Measurements from ENCODE around the gene LRRC34.

- no peak for TF ChIP-seq CTCF (IDR thresholded peaks at IDR 0.05 in 2 of 3, conservative IDR thresholded peaks at IDR 0.05 in 1 of 3; ENCODE audit: control insufficient read depth in 2 of 3, extremely low read depth in 1 of 3, insufficient read depth in 1 of 3, low read depth in 3 of 3, low read length in 3 of 3)
- no peak for TF ChIP-seq ATF2 (IDR thresholded peaks at IDR 0.05; ENCODE audit: low read length)
- TF ChIP-seq RFX5 (IDR thresholded peaks at IDR 0.05; ENCODE audit: low read depth, low read length), result no peak
- no peak for TF ChIP-seq E4F1 (IDR thresholded peaks at IDR 0.05; ENCODE audit: borderline replicate concordance, partially characterized antibody)
- TF ChIP-seq SMAD1 (IDR thresholded peaks at IDR 0.05; ENCODE audit: low read depth, partially characterized antibody), result no peak
- no peak for TF ChIP-seq POLR2A (IDR thresholded peaks at IDR 0.05; ENCODE audit: low read depth, low read length)
- TF ChIP-seq EP300 (IDR thresholded peaks at IDR 0.05; ENCODE audit: borderline replicate concordance in 1 of 2, control insufficient read depth in 1 of 2, low read depth in 2 of 2, low read length in 2 of 2), result no peak
- TF ChIP-seq ZZZ3 (IDR thresholded peaks at IDR 0.05; ENCODE audit: control insufficient read depth, insufficient read length, low read depth), result no peak
- TF ChIP-seq RAD21 (IDR thresholded peaks at IDR 0.05; ENCODE audit: insufficient read depth, low read depth, low read length), result no peak
- no peak for TF ChIP-seq USF2 (IDR thresholded peaks at IDR 0.05; ENCODE audit: borderline replicate concordance, low read depth, low read length)
- no peak for TF ChIP-seq SREBF2 (IDR thresholded peaks at IDR 0.05; ENCODE audit: low read length)
Measured at GRCh38 chr3:169760479-169760878, 52.2 kb downstream of the LRRC34 start.
